ENCODE results near the gene STK32B.

- no peak for TF ChIP-seq ZNF48 (tag by site-specific recombination; IDR thresholded peaks at IDR 0.05)
- TF ChIP-seq CTCF (tag by site-specific recombination; IDR thresholded peaks at IDR 0.05): no peak
Measured at GRCh38 chr4:5039800-5040199, 11.5 kb upstream of the STK32B start.

Measured in HEK293 (cell line).